Liver (tissue), 3 donors: Measurements from ENCODE around the gene C8G.

ENCODE experiments used
- CTCF ChIP-seq: fragments of 150-350 bp; IDR thresholded peaks from 2 replicates; pipeline ENCODE4 v1.5.1; 2017; ENCODE audit warnings: improper control_type of control experiment, low read depth, low read length; ENCODE audit not compliant: missing input control
- EGR1 ChIP-seq, 2 donors: IDR thresholded peaks; 2 replicates each; pipeline ENCODE4 v1.6.1; 2016 to 2018; ENCODE audit warnings: antibody characterized with exemption in 2 of 2, low read depth in 2 of 2
- HNF4A ChIP-seq, 2 donors: conservative IDR thresholded peaks; 2 replicates each; pipeline ENCODE4 v1.6.1; 2016; ENCODE audit warnings: antibody characterized with exemption in 2 of 2, mild to moderate bottlenecking in 2 of 2
- RAD21 ChIP-seq, 2 donors: IDR thresholded peaks; 2 replicates each; pipeline ENCODE4 v1.6.1; 2016; ENCODE audit warnings: antibody characterized with exemption in 2 of 2, mild to moderate bottlenecking in 2 of 2
- SP1 ChIP-seq: IDR thresholded peaks from 2 replicates; pipeline ENCODE4 v1.6.1; 2018; ENCODE audit warnings: antibody characterized with exemption, mild to moderate bottlenecking
- TAF1 ChIP-seq: conservative IDR thresholded peaks from 2 replicates; pipeline ENCODE4 v1.6.1; 2016; ENCODE audit warnings: antibody characterized with exemption, mild to moderate bottlenecking
- YY1 ChIP-seq: IDR thresholded peaks from 2 replicates; pipeline ENCODE4 v1.6.1; 2016; ENCODE audit warnings: antibody characterized with exemption, mild to moderate bottlenecking
- ZBTB33 ChIP-seq: IDR thresholded peaks from 2 replicates; pipeline ENCODE4 v1.6.1; 2016; ENCODE audit warnings: antibody characterized with exemption
- donor health status: healthy.
- donor health status: healthy.

GRCh38 chr9:136977649-136978072, 32.6 kb downstream of the C8G start:
- TF ChIP-seq CTCF (no peak), ZBTB33 (no peak), YY1 (no peak), SP1 (no peak), RAD21 (IDR thresholded peaks at IDR 0.05) (no peak), EGR1 (IDR thresholded peaks at IDR 0.05; ENCODE audit: low read depth in 2 of 2) (no peak), HNF4A (conservative IDR thresholded peaks at IDR 0.05) (no peak), TAF1 (no peak)
